Keratinocyte (primary cell): Measurements from ENCODE around the gene ADGRV1. TPM values are rescaled to one million over a fixed set of nuclear protein-coding genes. Genes with fewer than 3 reads are reported as not detected.

Source experiments
- DNase-seq: peaks from one replicate; pipeline ENCODE4 v3.0.0-alpha.2; 2011; ENCODE audit warnings: low read depth, missing footprints, low spot score
- FAIRE-seq: peaks from 2 replicates; lab custom pipeline; 2011; peaks lifted over from hg19 to GRCh38; lab: Jason Lieb, UNC
- H2AFZ ChIP-seq: 2 replicates; pipeline ENCODE4 v1.6.0; 2012; ENCODE audit warnings: low read length, control low read depth, inconsistent platforms; ENCODE audit not compliant: control insufficient read depth
- H3K27ac ChIP-seq: 2 replicates; pipeline ENCODE4 v1.5.1; 2011; ENCODE audit warnings: low read length; ENCODE audit not compliant: control insufficient read depth, insufficient read depth
- H3K27me3 ChIP-seq: 3 replicates; pipeline ENCODE4 v1.6.0; 2011; ENCODE audit warnings: low read length; ENCODE audit not compliant: control insufficient read depth, insufficient read depth; ENCODE audit errors: extremely low read depth
- H3K36me3 ChIP-seq, 2 experiments: 2 replicates in 1 of 2; 3 replicates in 1 of 2; pipeline ENCODE4 v1.5.1; 2011; ENCODE audit warnings: low read length in 2 of 2, mild to moderate bottlenecking in 1 of 2; ENCODE audit not compliant: control insufficient read depth in 2 of 2, insufficient read depth in 2 of 2; ENCODE audit errors: extremely low read depth in 1 of 2
- H3K4me1 ChIP-seq: 3 replicates; pipeline ENCODE4 v1.5.1; 2011; ENCODE audit warnings: low read length; ENCODE audit not compliant: control insufficient read depth, insufficient read depth; ENCODE audit errors: extremely low read depth
- H3K4me2 ChIP-seq: 3 replicates; pipeline ENCODE4 v1.6.0; 2011; ENCODE audit warnings: low read depth, low read length; ENCODE audit not compliant: control insufficient read depth, insufficient read depth; ENCODE audit errors: extremely low read depth
- H3K4me3 ChIP-seq, 3 experiments: fragments of 200-600 bp in 1 of 3; sonication (generic) in 1 of 3; 2 replicates in 2 of 3; 3 replicates in 1 of 3; pipeline ENCODE4 v1.5.1; 2011 to 2016; ENCODE audit warnings: low read length in 3 of 3, mild to moderate bottlenecking in 3 of 3, control low read depth in 2 of 3, inconsistent platforms in 1 of 3, low read depth in 1 of 3, mixed read lengths in 1 of 3, mixed run types in 1 of 3, moderate library complexity in 1 of 3; ENCODE audit not compliant: control insufficient read depth in 2 of 3, insufficient read depth in 2 of 3; ENCODE audit errors: extremely low read depth in 1 of 3
- H3K79me2 ChIP-seq: 2 replicates; pipeline ENCODE4 v1.6.0; 2012; ENCODE audit warnings: low read length; ENCODE audit not compliant: control insufficient read depth, insufficient read depth
- H3K9ac ChIP-seq: 3 replicates; pipeline ENCODE4 v1.6.0; 2011; ENCODE audit warnings: low read length; ENCODE audit not compliant: control insufficient read depth, insufficient read depth; ENCODE audit errors: extremely low read depth
- H3K9me1 ChIP-seq: 3 replicates; pipeline ENCODE4 v1.6.0; 2011; ENCODE audit warnings: low read length; ENCODE audit not compliant: control insufficient read depth, insufficient read depth; ENCODE audit errors: extremely low read depth
- H3K9me3 ChIP-seq: 2 replicates; pipeline ENCODE4 v1.5.1; 2012; ENCODE audit warnings: low read depth, low read length; ENCODE audit not compliant: control insufficient read depth
- H4K20me1 ChIP-seq: 3 replicates; pipeline ENCODE4 v1.6.0; 2011; ENCODE audit warnings: low read length; ENCODE audit not compliant: control insufficient read depth, insufficient read depth; ENCODE audit errors: extremely low read depth
- EZH2 ChIP-seq: IDR thresholded peaks from one replicate; pipeline ENCODE4 v1.6.1; 2012; ENCODE audit warnings: inconsistent platforms, mild to moderate bottlenecking, low read length, moderate library complexity
- dilution Hi-C: fragments of 300-500 bp; cut with MboI; formaldehyde crosslinking; loops from one replicate; pipeline ENCODE4 v1.7.0; 2020; ENCODE audit warnings: low sequenced_read_pairs; ENCODE audit not compliant: extremely low pct_ligation_motif_present
- polyA plus RNA-seq, 5 experiments: library from polyadenylated mRNA; depleted of rRNA in 3 of 5; stranded (reverse) in 3 of 5; stranded (forward) in 1 of 5; unstranded in 1 of 5; fragments of >200 nt; gene quantifications; 1 replicate in 1 of 5; 2 replicates in 3 of 5; 3 replicates in 1 of 5; pipeline versions ENCODE4 v1.2.1 to v1.2.3, GENCODE V29; 2011 to 2012; ENCODE audit warnings: missing spikeins in 2 of 5, low read depth in 1 of 5, low replicate concordance in 1 of 5
- TF ChIP-seq, protein P1 (sequence below), 3 experiments: IDR thresholded peaks in 1 of 3; conservative IDR thresholded peaks in 1 of 3; optimal IDR thresholded peaks in 1 of 3; 2 replicates in 2 of 3; 3 replicates in 1 of 3; pipeline versions ENCODE3 to v1.5.1; 2011; ENCODE audit warnings: low read length in 3 of 3, mild to moderate bottlenecking in 3 of 3, moderate library complexity in 2 of 3, control low read depth in 1 of 3, inconsistent platforms in 1 of 3; ENCODE audit not compliant: insufficient read depth in 2 of 3; ENCODE audit errors: extremely low read depth in 1 of 3

Gene ADGRV1
- polyA plus RNA-seq, 1 donor (not counting 4 experiments of a cell fraction or from before 2014, with no cell fraction given): 0.05 TPM

DNA sequence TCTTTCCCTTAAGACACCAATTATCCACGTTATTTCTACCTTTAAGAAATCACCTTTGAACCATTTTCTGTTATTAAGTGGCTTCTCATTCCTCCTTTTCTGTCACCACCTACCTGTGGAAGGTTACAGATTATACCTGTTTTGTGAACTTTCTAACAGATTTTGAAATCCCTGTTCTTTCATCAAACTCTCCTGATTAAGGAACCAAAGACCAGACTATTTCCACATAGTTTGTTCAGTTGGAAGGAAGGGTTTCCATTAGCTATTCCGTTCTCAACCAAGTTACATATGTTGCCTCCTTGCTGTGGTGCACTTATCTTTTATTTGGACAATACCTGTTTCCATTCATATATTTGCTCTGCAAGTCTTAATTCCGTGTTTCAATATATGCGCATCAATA lies 343.6 kb downstream of the ADGRV1 start:
- no peaks in the 10 kb centered on the region for H3K36me3 ChIP-seq
- dilution Hi-C loops: no loop called here
- no peak overlapping the region for H2AFZ ChIP-seq
- no peaks in the 10 kb centered on the region for H4K20me1 ChIP-seq
- H3K4me1 ChIP-seq: peaks cover 12% of the 10 kb centered on the region
- H3K9ac ChIP-seq: no peak overlapping the region
- H3K79me2 ChIP-seq: no peaks in the 10 kb centered on the region
- TF ChIP-seq, protein P1, sequence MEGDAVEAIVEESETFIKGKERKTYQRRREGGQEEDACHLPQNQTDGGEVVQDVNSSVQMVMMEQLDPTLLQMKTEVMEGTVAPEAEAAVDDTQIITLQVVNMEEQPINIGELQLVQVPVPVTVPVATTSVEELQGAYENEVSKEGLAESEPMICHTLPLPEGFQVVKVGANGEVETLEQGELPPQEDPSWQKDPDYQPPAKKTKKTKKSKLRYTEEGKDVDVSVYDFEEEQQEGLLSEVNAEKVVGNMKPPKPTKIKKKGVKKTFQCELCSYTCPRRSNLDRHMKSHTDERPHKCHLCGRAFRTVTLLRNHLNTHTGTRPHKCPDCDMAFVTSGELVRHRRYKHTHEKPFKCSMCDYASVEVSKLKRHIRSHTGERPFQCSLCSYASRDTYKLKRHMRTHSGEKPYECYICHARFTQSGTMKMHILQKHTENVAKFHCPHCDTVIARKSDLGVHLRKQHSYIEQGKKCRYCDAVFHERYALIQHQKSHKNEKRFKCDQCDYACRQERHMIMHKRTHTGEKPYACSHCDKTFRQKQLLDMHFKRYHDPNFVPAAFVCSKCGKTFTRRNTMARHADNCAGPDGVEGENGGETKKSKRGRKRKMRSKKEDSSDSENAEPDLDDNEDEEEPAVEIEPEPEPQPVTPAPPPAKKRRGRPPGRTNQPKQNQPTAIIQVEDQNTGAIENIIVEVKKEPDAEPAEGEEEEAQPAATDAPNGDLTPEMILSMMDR (optimal IDR thresholded peaks at IDR 0.05 in 1 of 3, IDR thresholded peaks at IDR 0.05 in 1 of 3, conservative IDR thresholded peaks at IDR 0.05 in 1 of 3; ENCODE audit: extremely low read depth in 1 of 3, insufficient read depth in 2 of 3, low read length in 3 of 3): no peak
- TF ChIP-seq EZH2: no peak
- FAIRE-seq (no peak), DNase-seq (no peak)
- no peak overlapping the region for H3K4me2 ChIP-seq
- H3K27ac ChIP-seq: no peak overlapping the region
- H3K9me1 ChIP-seq: no peaks in the 10 kb centered on the region
- no peaks in the 10 kb centered on the region for H3K27me3 ChIP-seq
- H3K4me3 ChIP-seq: no peak overlapping the region
- H3K9me3 ChIP-seq: no peaks in the 10 kb centered on the region

DNA sequence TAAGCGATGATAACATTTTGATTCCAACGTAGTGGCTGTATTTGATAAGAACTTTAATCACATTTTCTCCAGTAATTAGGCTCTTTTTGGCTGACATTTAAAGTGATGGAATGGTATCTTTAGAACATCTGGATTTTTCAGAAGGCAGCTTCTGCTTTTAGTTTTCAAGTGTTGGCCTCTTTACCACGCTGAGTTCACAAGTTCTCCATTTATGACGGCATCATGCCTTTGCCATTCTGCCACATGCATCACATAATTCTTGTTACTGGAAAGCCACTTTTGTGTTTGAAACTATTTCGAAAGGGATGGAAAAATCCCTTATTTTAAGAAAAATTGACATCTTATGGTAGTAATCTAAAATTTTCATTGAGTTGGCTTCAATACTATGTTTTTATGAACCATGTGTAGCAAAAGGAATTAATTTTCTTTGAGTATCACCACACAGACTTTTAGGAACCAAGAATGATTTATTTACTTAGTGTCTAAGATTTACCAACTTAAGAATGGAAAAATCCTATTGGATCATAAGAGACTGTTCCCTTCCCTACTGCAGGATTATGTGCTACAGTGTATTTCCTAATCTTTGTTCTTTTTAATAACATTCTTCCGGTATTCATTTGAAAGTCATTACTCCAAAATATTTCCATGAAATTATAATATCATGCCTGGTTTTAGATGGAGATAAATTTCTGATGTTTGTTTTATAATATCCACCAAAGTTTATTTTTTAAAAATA lies 344.2 kb downstream of the ADGRV1 start:
- DNase-seq (no peak), FAIRE-seq (no peak)
- H3K9ac ChIP-seq: no peak overlapping the region
- H4K20me1 ChIP-seq: no peaks in the 10 kb centered on the region
- H3K4me1 ChIP-seq: peaks cover 8% of the 10 kb centered on the region
- H3K27me3 ChIP-seq: no peaks in the 10 kb centered on the region
- dilution Hi-C loops: no loop called here
- H3K4me3 ChIP-seq: no peak overlapping the region
- no peak overlapping the region for H3K27ac ChIP-seq
- H3K79me2 ChIP-seq: no peaks in the 10 kb centered on the region
- no peak overlapping the region for H3K4me2 ChIP-seq
- no peaks in the 10 kb centered on the region for H3K36me3 ChIP-seq
- no peak for TF ChIP-seq EZH2
- TF ChIP-seq, protein P1 (optimal IDR thresholded peaks at IDR 0.05 in 1 of 3, IDR thresholded peaks at IDR 0.05 in 1 of 3, conservative IDR thresholded peaks at IDR 0.05 in 1 of 3; ENCODE audit: extremely low read depth in 1 of 3, insufficient read depth in 2 of 3, low read length in 3 of 3): no peak
- H3K9me1 ChIP-seq: no peaks in the 10 kb centered on the region
- no peak overlapping the region for H2AFZ ChIP-seq
- H3K9me3 ChIP-seq: no peaks in the 10 kb centered on the region
